Right lobe of liver (tissue), 4 donors: ENCODE data around the gene NPPB.

Experiments used
- CTCF ChIP-seq, 4 donors: fragments of 200-600 bp in 3 of 4; fragments of 450-650 bp in 1 of 4; IDR thresholded peaks; one replicate each; pipeline versions ENCODE4 v1.5.1 to v1.8.0; 2016 to 2022; ENCODE audit warnings: antibody characterized with exemption in 4 of 4, mild to moderate bottlenecking in 2 of 4
- POLR2A ChIP-seq: fragments of 450-650 bp; IDR thresholded peaks from one replicate; pipeline ENCODE4 v1.6.1; 2017; ENCODE audit warnings: antibody characterized with exemption, mild to moderate bottlenecking
- donor health status: DM: no; HTN: no; CAD: no.
- donor health status: DM: no; HTN: no; CAD: no.
- donor health status: DM: no; HTN: yes; CAD: no.

- TF ChIP-seq CTCF (IDR thresholded peaks at IDR 0.05) (no peak), POLR2A (no peak)
Measured at GRCh38 chr1:11898086-11898785, 39.5 kb upstream of the NPPB start.
